Measurements from ENCODE around the gene FOXO3. TPM values are rescaled to one million over a fixed set of nuclear protein-coding genes. Genes with fewer than 3 reads are reported as not detected.

Gene FOXO3
- total and polyA plus RNA-seq, 2 of the 8 experiments (the other 6 are each of a cell fraction or from before 2014, with no cell fraction given), result 13.1 to 19.3 TPM

DNA sequence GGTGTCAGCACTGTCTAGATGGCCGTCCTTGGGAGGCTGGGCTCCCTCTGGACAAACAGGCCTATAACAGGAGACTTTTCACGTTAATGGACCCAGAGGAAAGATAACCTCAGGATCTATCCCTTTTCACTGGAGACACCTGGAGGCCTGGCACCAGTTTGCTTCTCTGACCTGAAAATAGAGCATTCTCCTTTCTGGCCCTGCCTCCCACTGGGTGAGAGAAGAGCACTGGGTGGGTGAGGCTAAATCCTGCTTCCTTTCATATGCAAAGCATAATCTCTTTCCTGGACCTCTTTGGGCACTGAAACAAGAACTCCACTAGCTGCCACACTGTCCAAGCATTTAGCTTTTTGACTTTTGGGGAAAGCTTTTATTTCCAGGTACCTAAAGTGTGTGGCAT, 78.3 kb downstream of the FOXO3 start:
- Histone ChIP-seq H2BK120ac (replicated peaks; ENCODE audit: low read depth, low read length) (no peak overlapping the region), H2BK5ac (ENCODE audit: low read depth, low read length) (no peak overlapping the region), H3K4me1 (replicated peaks in 1 of 4; ENCODE audit: control insufficient read depth in 3 of 4, insufficient read depth in 4 of 4, low read length in 3 of 4) (peaks cover 2 to 18% (median 7%) of the 10 kb centered on the region in 4 experiments; a peak in 6 of 7 replicates), H3K4me3 (ENCODE audit: extremely low read depth in 1 of 4, insufficient read depth in 2 of 4, low read depth in 3 of 4, low read length in 4 of 4) (no peak overlapping the region; a peak in 1 of 8 replicates), H3K23ac (ENCODE audit: insufficient read length) (no peak overlapping the region), H4K20me1 (replicated peaks in 1 of 2; ENCODE audit: control insufficient read depth in 1 of 2, insufficient read depth in 2 of 2, low read length in 2 of 2) (peaks cover 2 to 3% of the 10 kb centered on the region in 2 experiments), H2BK12ac (ENCODE audit: low read depth, low read length) (no peak overlapping the region; the same call in 1 of the 2 replicates), H3K27me3 (replicated peaks in 1 of 4; ENCODE audit: control insufficient read depth in 3 of 4, extremely low read depth in 1 of 4, insufficient read depth in 3 of 4, low read length in 3 of 4) (no peaks in the 10 kb centered on the region), H3K27ac (ENCODE audit: low read depth, low read length) (no peak overlapping the region), H4K91ac (replicated peaks; ENCODE audit: insufficient read length, low read length) (no peak overlapping the region), H3K18ac (ENCODE audit: extremely low read depth, low read length) (no peak overlapping the region; the same call in 1 of the 2 replicates), H3K23me2 (ENCODE audit: low read depth, low read length) (no peaks in the 10 kb centered on the region), H3K79me1 (ENCODE audit: low read depth, low read length) (peaks cover 2% of the 10 kb centered on the region; the same call in 1 of the 2 replicates), H3K4ac (replicated peaks; ENCODE audit: insufficient read length, low read depth, low read length) (no peak overlapping the region), H3K79me2 (ENCODE audit: control insufficient read depth in 1 of 2, insufficient read depth in 2 of 2, low read length in 2 of 2) (peaks cover 3 to 57% of the 10 kb centered on the region in 2 experiments; a peak in 2 of 4 replicates), H3K36me3 (ENCODE audit: control insufficient read depth in 2 of 4, insufficient read depth in 4 of 4, low read length in 3 of 4) (0 out of 8 replicates have a peak, but pooled peaks cover 0 to 2% (median 0%) of the 10 kb centered on the region in 4 experiments), H3K4me2 (ENCODE audit: insufficient read depth in 1 of 2, low read depth in 2 of 2, low read length in 2 of 2) (peak overlapping the region; percentile 16 to 37; a peak in 1 of 4 replicates), H3K9ac (replicated peaks in 1 of 4; ENCODE audit: extremely low read depth in 1 of 4, low read depth in 3 of 4, low read length in 3 of 4) (no peak overlapping the region), H3K14ac (ENCODE audit: insufficient read length) (no peak overlapping the region), H3K9me3 (ENCODE audit: insufficient read depth in 2 of 2, low read depth in 1 of 2, low read length in 1 of 2) (no peaks in the 10 kb centered on the region), H2BK20ac (ENCODE audit: low read length) (no peak overlapping the region), H2BK15ac (ENCODE audit: low read length) (no peak overlapping the region), H3K56ac (replicated peaks; ENCODE audit: insufficient read length, low read depth, low read length) (no peak overlapping the region), H4K5ac (ENCODE audit: insufficient read length, low read depth, low read length) (no peak overlapping the region), H2AFZ (ENCODE audit: low read length) (no peak overlapping the region), H4K8ac (ENCODE audit: extremely low read depth, insufficient read depth, low read length) (no peak overlapping the region), H2AK5ac (ENCODE audit: low read depth, low read length) (no peak overlapping the region)
- WGBS, 2 experiments (ENCODE audit: extremely low coverage in 1 of 2, insufficient coverage in 1 of 2, insufficient read length in 1 of 2, insufficient replicate concordance in 2 of 2, low coverage in 1 of 2, low lambda C conversion rate in 2 of 2, missing lambda C conversion rate in 1 of 2), result 54% methylated on average over 2 of the region's 2 CpGs; no CpG with 5 or more reads in 1 of the 2 experiments
- FAIRE-seq, result no peak
- ChIA-PET CTCF (ENCODE audit: partially characterized antibody) (interaction anchor here (0.8 to 1.1 kb wide), 3 partner anchors 14 to 69 kb away, joined by 3 to 4 read pairs (median 4); no protein-coding TSS in a partner anchor), POLR2A (ENCODE audit: partially characterized antibody) (interaction anchor here (1.4 kb wide), 1 partner anchor 33 kb away, joined by 3 read pairs; no protein-coding TSS in a partner anchor)
- no peak for DNase-seq (ENCODE audit: low read depth in 1 of 2, low spot score in 2 of 2)
- no peak for TF ChIP-seq EZH2 (IDR thresholded peaks at IDR 0.05; ENCODE audit: low read depth, low read length, severe bottlenecking)
- peak; percentile 9 to 43; a peak in 2 of 4 replicates for TF ChIP-seq RAD21 (IDR thresholded peaks at IDR 0.05 in 1 of 2, conservative IDR thresholded peaks at IDR 0.05 in 1 of 2; ENCODE audit: low read depth in 2 of 2, low read length in 2 of 2)
- TF ChIP-seq CTCF (IDR thresholded peaks at IDR 0.05; ENCODE audit: control extremely low read depth in 1 of 3, insufficient read depth in 1 of 3, low read depth in 1 of 3, low read length in 3 of 3), result peak in 1 of 3 experiments; percentile 7; a peak in 1 of 4 replicates
